PC-9 (cell line): ENCODE measurements around the gene EMP2.

Source experiments
- CTCF ChIP-seq: fragments of 200-600 bp; sonication (generic); conservative IDR thresholded peaks from 2 replicates; pipeline ENCODE4 v1.6.1; 2017; ENCODE audit warnings: mixed run types, antibody characterized with exemption, mild to moderate bottlenecking, moderate library complexity
- EZH2 ChIP-seq: fragments of 200-600 bp; sonication (generic); IDR thresholded peaks from 2 replicates; pipeline ENCODE4 v1.8.0; 2017; ENCODE audit warnings: antibody characterized with exemption, low read depth

GRCh38 chr16:10530685-10531084 lies 49.7 kb downstream of the EMP2 start:
- TF ChIP-seq CTCF (no peak), EZH2 (no peak)
